Subcutaneous abdominal adipose tissue (tissue), 5 donors: ENCODE measurements around the gene ENTPD5.
A peak's percentile ranks its signal among the peaks of the same experiment; 100 is the strongest.

Experiments used
- H3K27ac ChIP-seq: one replicate; pipeline ENCODE4 v1.7.0; 2013; ENCODE audit warnings: low read depth, mild to moderate bottlenecking, inconsistent platforms, low read length, moderate library complexity
- H3K27me3 ChIP-seq, 5 donors: one replicate each; pipeline ENCODE4 v1.7.0; 2013; ENCODE audit warnings: low read length in 5 of 5, inconsistent platforms in 1 of 5; ENCODE audit not compliant: control insufficient read depth in 5 of 5, insufficient read depth in 4 of 5
- H3K36me3 ChIP-seq, 5 donors: one replicate each; pipeline ENCODE4 v1.7.0; 2013; ENCODE audit warnings: low read length in 5 of 5; ENCODE audit not compliant: control insufficient read depth in 5 of 5, insufficient read depth in 5 of 5
- H3K4me1 ChIP-seq, 5 donors: one replicate each; pipeline ENCODE4 v1.7.0; 2013; ENCODE audit warnings: low read length in 5 of 5, mild to moderate bottlenecking in 3 of 5, moderate library complexity in 1 of 5; ENCODE audit not compliant: control insufficient read depth in 5 of 5, insufficient read depth in 5 of 5
- H3K4me3 ChIP-seq, 5 donors: one replicate each; pipeline ENCODE4 v1.7.0; 2013; ENCODE audit warnings: low read length in 5 of 5, low read depth in 1 of 5
- H3K9ac ChIP-seq, 5 donors: one replicate each; pipeline ENCODE4 v1.7.0; 2013; ENCODE audit warnings: low read length in 5 of 5, mild to moderate bottlenecking in 4 of 5, moderate library complexity in 3 of 5
- H3K9me3 ChIP-seq, 5 donors: one replicate each; pipeline ENCODE4 v1.7.0; 2013; ENCODE audit warnings: low read length in 5 of 5; ENCODE audit not compliant: control insufficient read depth in 5 of 5
- donor health status: healthy.
- donor health status: healthy.
- donor health status: healthy.
- donor health status: healthy.
- donor health status: healthy.

The ENTPD5 gene

GRCh38 chr14:74018586-74019407 lies at the start of gene ENTPD5, which contains the start of gene BBOF1:
ENTPD5 (minus strand) TSS chr14:74019288; CDS start chr14:73988102, 31,186 bp downstream.
BBOF1 (plus strand) TSS chr14:74019349; CDS start chr14:74019479, 130 bp downstream.
- Histone ChIP-seq H3K36me3 (peaks cover 0 to 3% (median 0%) of the 10 kb centered on the region in 5 donors), H3K27me3 (no peaks in the 10 kb centered on the region), H3K9me3 (no peaks in the 10 kb centered on the region), H3K4me3 (peak within 1 kb of the TSS; percentile 80 to 96 (median 89)), H3K4me1 (peaks cover 0 to 19% (median 9%) of the 10 kb centered on the region in 5 donors), H3K9ac (peak within 1 kb of the TSS; percentile 77 to 95 (median 91)), H3K27ac (peak within 1 kb of the TSS; percentile 98)

- Histone ChIP-seq H3K27ac (no peak overlapping the region), H3K27me3 (no peaks in the 10 kb centered on the region), H3K4me1 (no peaks in the 10 kb centered on the region), H3K4me3 (no peak overlapping the region), H3K9ac (no peak overlapping the region), H3K9me3 (no peaks in the 10 kb centered on the region), H3K36me3 (peaks cover 31 to 83% (median 56%) of the 10 kb centered on the region in 5 donors)
Observed at GRCh38 chr14:74065746-74066575, 46.9 kb upstream of the ENTPD5 start.

GRCh38 chr14:74064883-74065282 lies 45.8 kb upstream of the ENTPD5 start:
- H3K36me3 ChIP-seq = peaks cover 35 to 82% (median 58%) of the 10 kb centered on the region in 5 donors
- no peak overlapping the region for H3K27ac ChIP-seq
- H3K9ac ChIP-seq = peak overlapping the region in 1 of 5 donors; percentile 4
- H3K4me1 ChIP-seq = no peaks in the 10 kb centered on the region
- no peaks in the 10 kb centered on the region for H3K27me3 ChIP-seq
- H3K9me3 ChIP-seq = no peaks in the 10 kb centered on the region
- no peak overlapping the region for H3K4me3 ChIP-seq

- Histone ChIP-seq H3K9me3 (no peaks in the 10 kb centered on the region), H3K9ac (peak overlapping the region in 1 of 5 donors; percentile 4), H3K27ac (no peak overlapping the region), H3K4me3 (no peak overlapping the region), H3K4me1 (no peaks in the 10 kb centered on the region), H3K36me3 (peaks cover 39 to 82% (median 62%) of the 10 kb centered on the region in 5 donors), H3K27me3 (no peaks in the 10 kb centered on the region)
Observed at GRCh38 chr14:74064426-74064825, 45.3 kb upstream of the ENTPD5 start.

- no peaks in the 10 kb centered on the region for H3K27me3 ChIP-seq
- H3K4me1 ChIP-seq = no peaks in the 10 kb centered on the region
- no peaks in the 10 kb centered on the region for H3K9me3 ChIP-seq
- H3K36me3 ChIP-seq = peaks cover 38 to 83% (median 63%) of the 10 kb centered on the region in 5 donors
- no peak overlapping the region for H3K27ac ChIP-seq
- no peak overlapping the region for H3K4me3 ChIP-seq
- no peak overlapping the region for H3K9ac ChIP-seq
Observed at GRCh38 chr14:74062809-74063150, 43.7 kb upstream of the ENTPD5 start.

- no peak overlapping the region for H3K4me3 ChIP-seq
- H3K27me3 ChIP-seq = no peaks in the 10 kb centered on the region
- H3K27ac ChIP-seq = no peak overlapping the region
- no peaks in the 10 kb centered on the region for H3K9me3 ChIP-seq
- peak overlapping the region in 1 of 5 donors; percentile 30 for H3K9ac ChIP-seq
- no peaks in the 10 kb centered on the region for H3K4me1 ChIP-seq
- peaks cover 0 to 4% (median 2%) of the 10 kb centered on the region in 5 donors for H3K36me3 ChIP-seq
Observed at GRCh38 chr14:74049876-74050495, 30.9 kb upstream of the ENTPD5 start.

GRCh38 chr14:74048281-74048680 lies 29.2 kb upstream of the ENTPD5 start:
- no peaks in the 10 kb centered on the region for H3K4me1 ChIP-seq
- H3K36me3 ChIP-seq = peaks cover 0 to 4% (median 2%) of the 10 kb centered on the region in 5 donors
- H3K9ac ChIP-seq = no peak overlapping the region
- H3K9me3 ChIP-seq = no peaks in the 10 kb centered on the region
- H3K27ac ChIP-seq = no peak overlapping the region
- H3K27me3 ChIP-seq = no peaks in the 10 kb centered on the region
- no peak overlapping the region for H3K4me3 ChIP-seq

- Histone ChIP-seq H3K4me3 (no peak overlapping the region), H3K9me3 (no peaks in the 10 kb centered on the region), H3K9ac (no peak overlapping the region), H3K27ac (no peak overlapping the region), H3K4me1 (no peaks in the 10 kb centered on the region), H3K27me3 (no peaks in the 10 kb centered on the region), H3K36me3 (peaks cover 0 to 10% (median 4%) of the 10 kb centered on the region in 5 donors)
Observed at GRCh38 chr14:74045522-74045921, 26.4 kb upstream of the ENTPD5 start.

GRCh38 chr14:74042296-74042695 lies 23.2 kb upstream of the ENTPD5 start:
- no peaks in the 10 kb centered on the region for H3K27me3 ChIP-seq
- H3K9ac ChIP-seq = no peak overlapping the region
- no peak overlapping the region for H3K4me3 ChIP-seq
- H3K36me3 ChIP-seq = peaks cover 0 to 10% (median 2%) of the 10 kb centered on the region in 5 donors
- no peak overlapping the region for H3K27ac ChIP-seq
- H3K4me1 ChIP-seq = no peaks in the 10 kb centered on the region
- no peaks in the 10 kb centered on the region for H3K9me3 ChIP-seq
